GM10847 (cell line): ENCODE measurements around the gene OR8G5.

Experiments
- POLR2A ChIP-seq: IDR thresholded peaks from 2 replicates; pipeline ENCODE4 v1.6.1; 2011; ENCODE audit not compliant: insufficient read length; ENCODE audit errors: extremely low read depth

Gene OR8G5, protein sequence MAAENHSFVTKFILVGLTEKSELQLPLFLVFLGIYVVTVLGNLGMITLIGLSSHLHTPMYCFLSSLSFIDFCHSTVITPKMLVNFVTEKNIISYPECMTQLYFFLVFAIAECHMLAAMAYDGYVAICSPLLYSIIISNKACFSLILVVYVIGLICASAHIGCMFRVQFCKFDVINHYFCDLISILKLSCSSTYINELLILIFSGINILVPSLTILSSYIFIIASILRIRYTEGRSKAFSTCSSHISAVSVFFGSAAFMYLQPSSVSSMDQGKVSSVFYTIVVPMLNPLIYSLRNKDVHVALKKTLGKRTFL

DNA sequence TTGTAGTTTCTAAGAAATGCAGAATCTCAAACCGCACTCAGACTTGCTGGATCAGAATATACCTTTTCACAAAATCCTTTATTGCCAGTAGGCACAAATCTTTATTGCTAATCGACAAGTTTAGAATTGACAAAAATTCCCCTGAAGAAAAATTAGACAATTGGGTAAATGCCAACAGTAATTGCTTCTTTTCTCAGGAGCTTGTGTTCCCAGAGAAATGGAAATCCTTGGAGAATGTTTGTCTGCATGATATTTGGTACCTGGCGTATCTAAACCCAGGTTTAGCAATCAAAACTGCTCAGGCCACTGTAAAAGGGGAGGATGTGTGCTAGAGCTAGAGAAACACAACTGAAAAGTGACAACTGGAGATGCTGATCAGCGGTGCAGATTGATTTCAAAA is at the start of gene OR8G5:
Gene OR8G5 (plus strand): TSS at position 301 of the 400 bp plus-strand sequence. CDS start 8,556 bp downstream, outside the sequence.
- no peak for TF ChIP-seq POLR2A

DNA sequence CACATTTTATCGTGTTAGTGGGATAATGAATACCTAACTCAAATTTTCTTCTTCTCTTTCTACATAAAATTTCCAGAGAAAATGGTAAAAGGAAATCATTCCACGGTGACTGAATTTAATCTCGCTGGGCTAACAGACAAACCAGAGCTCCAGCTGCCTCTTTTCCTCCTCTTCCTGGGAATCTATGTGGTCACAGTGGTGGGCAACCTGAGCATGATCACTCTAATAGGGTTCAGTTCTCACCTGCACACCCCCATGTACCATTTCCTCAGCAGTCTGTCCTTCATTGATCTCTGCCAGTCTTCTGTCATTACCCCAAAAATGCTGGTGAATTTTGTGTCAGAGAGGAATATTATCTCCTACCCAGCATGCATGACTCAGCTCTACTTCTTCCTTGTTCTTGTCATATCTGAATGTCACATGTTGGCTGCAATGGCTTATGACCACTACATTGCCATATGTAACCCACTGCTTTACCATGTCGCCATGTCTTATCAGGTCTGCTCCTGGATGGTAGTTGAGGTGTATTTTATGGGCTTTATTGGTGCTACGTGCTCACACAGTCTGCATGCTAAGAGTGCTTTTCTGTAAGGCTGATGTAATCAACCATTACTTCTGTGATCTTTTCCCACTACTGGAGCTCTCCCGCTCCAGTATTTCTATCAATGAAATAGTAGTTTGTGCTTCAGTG is 48.9 kb upstream of the OR8G5 start:
- TF ChIP-seq POLR2A, result no peak

DNA sequence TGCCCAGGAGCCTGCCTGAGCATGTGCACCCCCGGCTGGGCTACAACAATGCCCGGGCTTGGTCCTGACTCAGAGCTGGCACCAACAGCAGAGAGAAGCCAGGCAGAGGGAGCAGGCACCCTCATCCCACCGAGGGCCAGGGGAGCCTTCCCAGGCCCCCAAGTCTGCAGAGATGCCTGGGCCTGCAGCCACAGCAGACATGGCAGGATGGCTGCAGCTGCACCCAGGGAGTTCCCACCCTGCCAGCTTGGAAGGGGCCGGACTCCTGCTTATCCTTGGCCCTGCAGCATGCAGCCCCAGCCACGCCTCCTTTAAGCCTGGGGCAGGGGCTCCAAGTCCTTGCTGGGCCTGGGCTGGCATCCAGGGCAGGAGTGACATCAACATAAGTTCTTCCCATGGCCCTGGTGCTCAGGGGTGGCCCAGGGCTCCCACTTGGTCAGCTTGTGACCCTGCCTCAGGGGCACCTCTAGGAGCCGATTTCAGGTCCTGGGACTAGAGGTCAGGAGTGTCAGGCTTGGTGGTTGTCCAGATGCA is 46.3 kb upstream of the OR8G5 start:
- no peak for TF ChIP-seq POLR2A

DNA sequence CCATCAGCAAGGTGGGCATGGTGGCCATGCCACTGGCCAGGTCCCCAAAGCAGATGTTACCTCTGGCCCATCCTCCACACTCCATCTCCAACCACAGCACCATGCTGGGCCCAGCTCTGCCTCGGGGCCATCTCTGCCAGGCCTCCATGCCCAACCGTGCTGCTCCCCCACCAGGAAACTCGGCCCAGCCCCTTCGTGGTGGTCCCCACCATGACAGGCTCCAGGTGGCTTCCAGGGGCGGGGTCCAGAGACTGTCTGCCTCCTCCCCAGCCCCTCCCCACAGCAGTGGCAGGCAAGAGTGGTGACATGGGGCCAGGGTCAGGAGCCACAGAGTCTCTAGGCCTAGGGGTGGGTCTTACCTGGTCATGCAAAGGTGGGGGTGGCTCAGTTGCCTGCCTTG is 45.8 kb upstream of the OR8G5 start:
- no peak for TF ChIP-seq POLR2A

DNA sequence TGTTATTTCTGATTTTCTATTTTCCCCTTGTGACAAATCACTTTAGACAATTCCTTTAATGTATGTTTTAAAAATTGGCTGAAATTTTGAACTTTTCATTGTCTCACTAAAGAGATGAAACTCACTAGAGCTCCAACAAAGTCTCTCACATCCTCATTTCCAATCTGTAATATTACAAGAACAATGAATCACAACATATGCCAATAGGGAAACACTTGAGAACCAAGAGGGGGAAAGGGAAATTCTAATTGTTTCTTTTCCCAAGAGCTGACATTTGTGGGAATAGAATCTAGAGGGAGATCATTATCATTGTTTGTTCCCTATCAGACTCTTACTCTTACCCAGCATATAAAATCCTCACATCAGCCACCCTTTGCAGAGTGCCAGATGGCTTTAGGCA is 44.9 kb upstream of the OR8G5 start:
- TF ChIP-seq POLR2A, result no peak

DNA sequence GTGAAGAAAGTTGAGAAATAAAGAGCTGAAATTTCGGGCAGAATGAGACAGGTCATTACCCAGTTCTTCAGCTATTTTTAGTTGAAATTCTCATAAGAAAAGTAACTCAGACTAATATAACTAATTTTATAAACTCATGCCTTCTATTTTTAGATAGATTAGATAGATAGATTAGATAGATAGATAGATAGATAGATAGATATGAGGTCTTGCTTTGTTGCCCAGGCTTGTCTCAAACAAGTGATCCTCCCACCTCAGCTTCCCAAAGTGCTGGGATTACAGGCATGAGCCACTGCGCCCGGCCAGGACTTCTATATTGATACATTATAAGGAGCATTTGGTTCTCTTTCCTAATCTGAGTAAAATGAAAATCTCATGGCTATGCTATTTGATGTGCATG is 42.1 kb upstream of the OR8G5 start:
- TF ChIP-seq POLR2A, result no peak

DNA sequence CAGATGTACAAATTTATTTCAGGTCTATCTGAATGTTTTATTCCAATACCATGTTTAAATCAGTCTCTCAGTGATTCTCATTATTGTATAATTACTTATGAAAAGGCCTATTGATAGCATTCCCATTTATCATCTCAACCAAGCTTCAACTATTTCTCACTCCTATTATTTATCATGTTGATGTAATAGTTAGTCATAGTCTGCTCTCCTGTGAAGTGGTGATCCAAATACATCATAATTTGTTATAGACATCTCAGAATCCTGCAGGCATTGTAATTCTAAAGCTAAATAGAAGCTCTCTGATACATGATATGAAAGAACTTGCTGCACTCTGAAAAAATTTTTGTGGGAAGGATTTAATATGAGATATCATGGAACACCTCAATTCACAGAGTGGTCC is 37.0 kb upstream of the OR8G5 start:
- TF ChIP-seq POLR2A, result no peak

DNA sequence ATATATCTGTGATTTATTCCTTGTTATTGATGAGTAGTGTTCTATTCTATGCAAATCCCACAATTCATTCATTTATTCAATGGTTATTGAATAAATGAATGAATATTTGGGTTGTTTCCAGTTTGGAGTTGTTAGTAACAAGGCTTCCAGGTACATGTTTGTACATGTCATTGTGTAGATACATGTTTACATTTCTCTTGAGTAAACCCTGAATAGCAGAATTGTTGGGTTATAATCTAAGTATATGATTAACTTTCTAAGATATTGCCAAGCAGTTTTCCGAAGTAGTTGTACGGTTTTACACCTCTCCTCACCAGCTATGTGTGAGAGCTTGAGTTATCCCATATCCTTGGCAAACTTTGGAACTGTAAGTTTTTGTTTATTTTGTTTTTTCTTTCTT is 33.8 kb upstream of the OR8G5 start:
- TF ChIP-seq POLR2A, result no peak

DNA sequence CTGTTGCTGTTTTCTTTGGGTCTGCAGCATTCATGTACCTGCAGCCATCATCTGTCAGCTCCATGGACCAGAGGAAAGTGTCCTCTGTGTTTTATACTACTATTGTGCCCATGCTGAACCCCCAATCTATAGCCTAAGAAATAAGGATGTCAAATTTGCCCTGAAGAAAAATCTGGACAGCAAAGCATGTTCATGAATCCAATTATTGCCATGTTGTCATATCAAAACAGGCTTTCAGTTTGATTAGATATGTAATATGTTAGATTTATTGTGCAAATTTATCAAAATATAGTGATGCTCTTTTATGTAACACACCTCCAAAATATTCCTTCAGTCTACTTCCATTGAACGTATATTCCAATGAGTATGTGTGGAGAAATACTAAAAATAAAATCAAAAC is 30.7 kb upstream of the OR8G5 start:
- no peak for TF ChIP-seq POLR2A

DNA sequence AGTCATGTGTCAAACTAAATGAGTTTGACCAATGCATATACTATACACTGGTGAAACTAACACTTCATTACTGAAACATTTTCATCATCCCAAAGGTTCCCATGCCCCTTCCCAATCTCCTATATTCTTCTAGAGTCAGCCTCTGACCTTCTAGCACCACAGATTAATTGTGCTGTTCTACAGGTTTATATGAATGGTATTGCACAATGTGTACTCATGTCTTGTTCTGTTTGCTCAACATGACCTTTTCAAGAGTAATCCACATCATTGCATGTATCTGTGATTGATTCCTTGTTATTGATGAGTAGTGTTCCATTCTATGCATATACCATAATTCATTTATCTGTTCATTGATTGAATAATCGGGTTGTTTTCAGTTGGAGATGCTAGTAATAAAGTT is 22.8 kb upstream of the OR8G5 start:
- no peak for TF ChIP-seq POLR2A

DNA sequence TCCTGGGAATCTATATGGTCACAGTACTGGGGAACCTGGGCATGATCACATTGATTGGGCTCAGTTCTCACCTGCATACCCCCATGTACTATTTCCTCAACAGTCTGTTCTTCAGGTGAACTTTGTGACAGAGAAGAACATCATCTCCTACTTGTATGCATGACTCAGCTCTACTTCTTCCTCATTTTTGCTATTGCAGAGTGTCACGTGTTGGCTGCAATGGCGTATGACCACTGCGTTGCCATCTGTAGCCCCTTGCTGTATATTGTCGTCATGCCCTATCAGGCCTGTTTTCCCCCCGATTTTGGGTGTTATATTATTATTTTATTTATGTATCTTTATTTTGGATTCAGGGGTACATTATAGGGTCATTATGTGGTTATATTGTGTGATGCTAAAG is 17.7 kb upstream of the OR8G5 start:
- TF ChIP-seq POLR2A, result no peak

DNA sequence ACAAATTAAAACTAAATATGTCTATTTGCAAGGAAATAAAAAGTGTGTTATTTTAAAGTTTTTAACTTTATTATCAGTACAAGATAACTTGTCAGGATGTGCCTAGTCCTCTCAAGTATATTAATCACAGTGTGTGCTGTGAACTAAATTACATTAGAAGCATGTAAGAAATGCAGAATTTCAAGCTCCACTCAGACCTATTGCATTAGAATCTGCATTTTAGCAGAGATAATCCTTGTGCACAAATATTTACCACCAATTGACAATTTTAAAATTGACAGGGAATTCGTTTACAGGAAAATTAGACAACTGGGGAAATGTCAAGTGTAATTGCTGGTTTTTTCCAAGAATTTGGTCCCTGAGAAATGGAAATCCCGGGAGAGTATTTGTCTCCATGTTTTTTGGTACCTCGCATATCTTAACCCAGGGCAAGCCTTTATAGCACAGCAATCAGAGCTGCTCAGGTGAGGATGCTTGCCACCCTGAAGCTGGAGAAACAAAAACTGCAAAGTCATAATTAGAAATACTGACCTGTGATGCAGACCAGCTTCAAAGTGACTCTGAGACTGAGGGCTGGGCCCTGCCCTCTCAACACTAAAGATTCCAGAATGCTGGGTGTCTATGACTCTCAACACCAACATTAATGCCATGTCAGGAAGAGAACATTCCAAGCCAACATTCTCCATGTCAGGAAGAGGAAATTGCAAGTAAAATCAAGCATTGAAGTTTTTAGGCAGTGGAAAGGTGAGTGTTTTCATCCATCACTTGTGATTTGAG is 15.4 kb upstream of the OR8G5 start, which contains the start of gene OR8G1:
Gene OR8G1 (plus strand): TSS at position 475 of the 777 bp plus-strand sequence. CDS start 8,581 bp downstream, outside the sequence.
- no peak for TF ChIP-seq POLR2A

DNA sequence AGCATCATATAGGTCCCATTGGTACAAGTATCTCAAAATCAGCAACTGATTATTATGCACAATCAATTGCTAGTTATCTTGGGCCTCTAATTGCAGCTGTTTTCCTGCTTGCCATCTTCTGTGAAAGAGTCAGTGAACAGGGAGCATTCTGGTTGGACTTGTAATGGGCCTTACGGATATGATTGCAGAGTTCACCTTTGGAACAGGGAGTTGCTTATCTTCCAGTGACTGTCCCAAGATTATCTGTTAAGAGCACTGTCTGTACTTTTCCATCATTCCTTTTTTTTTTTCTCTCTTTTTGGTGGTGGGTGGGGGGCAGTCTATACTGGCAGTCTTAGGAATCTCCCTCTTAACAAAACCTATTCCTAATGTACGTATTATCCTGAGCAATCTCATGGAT is 17.8 kb downstream of the OR8G5 start:
- no peak for TF ChIP-seq POLR2A

DNA sequence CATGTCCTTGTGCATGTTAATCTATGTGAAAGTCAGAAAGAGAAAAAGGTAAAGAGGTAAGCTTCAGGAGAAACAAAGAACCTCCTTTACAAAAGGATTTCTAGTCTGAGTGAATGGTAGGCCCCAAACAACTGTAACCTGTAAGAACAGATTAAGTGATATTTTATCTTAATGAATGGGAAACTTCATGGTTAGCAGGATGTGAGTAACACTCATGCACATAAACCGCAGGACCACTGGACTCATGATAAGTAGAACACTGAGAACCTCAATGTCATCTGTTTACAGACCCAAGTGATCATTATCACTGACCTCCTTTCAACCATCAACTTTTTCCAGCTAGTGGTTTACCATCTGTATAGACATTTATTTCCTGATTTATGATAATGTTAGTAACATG is 19.9 kb downstream of the OR8G5 start:
- TF ChIP-seq POLR2A, result no peak

DNA sequence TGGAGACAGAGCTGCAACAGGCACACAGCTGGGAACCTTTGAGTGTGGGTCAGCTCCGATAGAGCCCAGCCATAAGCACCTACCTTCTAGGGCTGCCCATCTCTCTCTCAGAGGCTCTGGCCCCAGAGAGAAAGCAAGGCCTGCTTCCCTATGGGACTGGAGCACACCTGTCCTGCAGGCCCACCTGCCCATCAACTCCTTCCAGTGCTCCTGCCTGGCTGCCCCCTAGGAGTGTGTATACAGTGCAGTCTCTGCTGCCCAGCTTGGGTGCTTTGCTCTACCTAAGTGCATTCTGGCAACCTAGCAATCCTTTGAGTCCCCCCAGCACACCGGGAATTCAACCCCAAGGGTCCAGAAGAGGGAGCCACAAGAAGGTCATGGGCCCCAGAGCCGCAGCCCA is 21.0 kb downstream of the OR8G5 start:
- TF ChIP-seq POLR2A, result no peak

DNA sequence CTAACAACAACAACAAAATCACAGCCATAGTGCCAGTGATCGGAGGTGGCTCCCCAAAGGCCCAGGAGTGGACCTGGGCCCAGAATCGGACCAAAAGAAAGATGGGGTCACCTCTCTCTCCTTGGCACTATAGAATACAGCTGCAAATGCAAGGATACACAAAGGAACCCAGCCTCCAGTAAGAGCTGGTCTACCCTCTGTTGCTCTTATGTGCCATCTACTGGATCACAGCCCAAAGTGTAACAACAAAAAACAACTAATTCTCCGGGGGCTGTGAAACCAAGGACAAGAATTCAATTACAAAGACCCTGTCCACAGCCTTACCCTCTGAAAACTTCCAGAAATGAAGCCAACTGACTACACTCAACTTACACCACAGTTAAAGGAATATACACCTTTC is 21.6 kb downstream of the OR8G5 start:
- TF ChIP-seq POLR2A, result no peak

DNA sequence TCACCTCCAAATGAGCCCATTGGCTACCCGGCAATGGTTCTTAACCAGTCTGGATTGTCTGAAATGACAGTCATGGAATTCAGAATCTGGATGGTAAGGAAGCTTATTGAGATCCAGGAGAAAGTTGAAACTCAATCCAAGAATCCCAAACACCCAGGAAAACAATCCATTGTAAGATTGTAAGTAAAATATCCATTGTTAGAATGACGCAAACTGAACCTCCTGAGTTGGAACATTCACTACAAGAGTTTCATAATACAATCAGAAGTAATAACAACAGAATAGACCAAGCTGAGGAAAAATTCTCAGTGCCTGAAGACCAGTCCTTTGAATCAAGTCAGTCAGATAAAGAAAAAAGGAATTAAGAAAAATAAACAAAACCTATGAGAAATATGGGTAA is 22.1 kb downstream of the OR8G5 start:
- TF ChIP-seq POLR2A, result no peak
